Ovary (tissue), 9 donors: Measurements from ENCODE around the gene RASA2. TPM values are rescaled to one million over a fixed set of nuclear protein-coding genes. Genes with fewer than 3 reads are reported as not detected.

ENCODE experiments used
- DNase-seq, 5 donors: peaks; one replicate each; pipeline ENCODE4 v3.0.0-alpha.2; 2019 to 2020
- H3K27ac ChIP-seq, 2 donors: fragments of 200-600 bp; one replicate each; pipeline versions ENCODE4 v1.5.1 to v1.8.0; 2019 to 2022
- H3K27me3 ChIP-seq: fragments of 200-600 bp; one replicate; pipeline ENCODE4 v1.8.0; 2022
- H3K36me3 ChIP-seq: fragments of 200-600 bp; sonication (generic); one replicate; pipeline ENCODE4 v1.5.1; 2019
- H3K4me1 ChIP-seq: one replicate; pipeline ENCODE4 v1.8.1; 2013; ENCODE audit warnings: mild to moderate bottlenecking, moderate library complexity; ENCODE audit not compliant: insufficient read depth
- H3K4me3 ChIP-seq: fragments of 200-600 bp; sonication (generic); one replicate; pipeline ENCODE4 v1.5.1; 2017
- H3K9me3 ChIP-seq, 2 donors: fragments of 200-600 bp in 1 of 2; sonication (generic) in 1 of 2; one replicate each; pipeline versions ENCODE4 v1.5.1 to v1.8.1; 2013 to 2019; ENCODE audit warnings: mild to moderate bottlenecking in 1 of 2, moderate library complexity in 1 of 2
- CTCF ChIP-seq, 3 donors: fragments of 450-650 bp in 2 of 3; fragments of 200-600 bp in 1 of 3; IDR thresholded peaks; one replicate each; pipeline versions ENCODE4 v1.5.1 to v1.8.0; 2016 to 2022; ENCODE audit warnings: antibody characterized with exemption in 3 of 3, mild to moderate bottlenecking in 1 of 3
- EP300 ChIP-seq: sonication (generic); formaldehyde crosslinking; IDR thresholded peaks from one replicate; pipeline ENCODE4 v1.6.1; 2017; ENCODE audit warnings: antibody characterized with exemption
- POLR2A ChIP-seq: fragments of 450-650 bp; IDR thresholded peaks from one replicate; pipeline ENCODE4 v1.6.1; 2017; ENCODE audit warnings: antibody characterized with exemption, mild to moderate bottlenecking, moderate library complexity
- WGBS, 3 donors: extraction: QIAGEN DNeasy Blood & Tissue Kit in 1 of 3; methylation state at CpG; one replicate each; pipeline versions ENCODE4 v1.1.5 to v1.1.7; 2013 to 2017; 5-methylcytosine and 5-hydroxymethylcytosine counted together
- intact Hi-C, 4 donors: fragments of 100-400 bp; cut with DNase I; formaldehyde crosslinking; loops; one replicate each; pipeline versions ENCODE4 v1.11.0 to v1.15.1; 2022 to 2023
- polyA plus RNA-seq, 2 donors: library from polyadenylated mRNA; stranded (reverse); fragments of 200-250 nt in 1 of 2; fragments of 350-450 nt in 1 of 2; fragmentation: Illumina TruSeq in 1 of 2; extraction: RNeasy Lipid Tissue Mini Kit (QIAGEN cat#74804) in 1 of 2; gene quantifications; one replicate each; pipeline ENCODE4 v1.2.3, GENCODE V29; 2013 to 2014
- total RNA-seq, 7 donors: library from RNA; depleted of rRNA in 2 of 7; stranded (reverse); fragments of >200 nt in 2 of 7; fragmentation: NEBNext Ultra II Directional in 3 of 7; extraction: Animal tissue kit (Norgen Biotek cat#: 25700) in 3 of 7; gene quantifications; one replicate each; pipeline versions ENCODE4 v1.1.0 to v1.2.4, GENCODE V29; 2016 to 2023
- donor health status: DM: no; HTN: no; CAD: no; lungs with moderate emphysema.
- donor health status: DM: no; HTN: no; CAD: no.
- donor health status: Bipolar disorder and iron deficiency.
- donor health status: DM: yes; HTN: yes; CAD: no.
- donor health status: DM: no; HTN: no; CAD: no.
- donor health status: DM: yes; HTN: yes; CAD: no.

RASA2 gene
- total and polyA plus RNA-seq, 9 donors: 6.9 to 28.1 (median 17.6) TPM

GRCh38 chr3:141454906-141455602 lies 31.8 kb upstream of the RASA2 start:
- intact Hi-C loops: loop anchor here (5.0 to 10.0 kb wide), 7 partner anchors 88 to 220 kb away; partner anchors contain the start of genes PXYLP1 (in 1 of the 4) and ZBTB38 (in 1 of the 4)
- WGBS, 3 donors: 79% methylated on average over 20 of the region's 20 CpGs

GRCh38 chr3:141455603-141456300 lies 31.1 kb upstream of the RASA2 start:
- H3K4me3 ChIP-seq: no peak overlapping the region

More at GRCh38 chr3:141454906-141455602, 31.8 kb upstream of the RASA2 start:
- DNase-seq: no peak
- Histone ChIP-seq H3K9me3 (no peaks in the 10 kb centered on the region), H3K27me3 (no peaks in the 10 kb centered on the region), H3K27ac (no peak overlapping the region), H3K4me3 (no peak overlapping the region), H3K36me3 (no peaks in the 10 kb centered on the region), H3K4me1 (peaks cover 2% of the 10 kb centered on the region)
- TF ChIP-seq POLR2A (no peak), CTCF (IDR thresholded peaks at IDR 0.05) (peak in 2 of 3 donors; percentile 33 to 40)

GRCh38 chr3:141456301-141456625 lies 30.6 kb upstream of the RASA2 start:
- Histone ChIP-seq H3K27ac (peak overlapping the region in 1 of 2 donors; percentile 10), H3K27me3 (no peaks in the 10 kb centered on the region), H3K9me3 (no peaks in the 10 kb centered on the region), H3K4me1 (peaks cover 2% of the 10 kb centered on the region), H3K4me3 (no peak overlapping the region), H3K36me3 (no peaks in the 10 kb centered on the region)
- intact Hi-C loops: loop anchor here (5.0 to 10.0 kb wide), 5 partner anchors 89 to 221 kb away; partner anchors contain the start of genes PXYLP1 (in 1 of the 4) and ZBTB38 (in 1 of the 4)
- TF ChIP-seq EP300 (no peak), POLR2A (no peak), CTCF (IDR thresholded peaks at IDR 0.05) (no peak)
- 40 to 60% (median 45%) methylated on average over 11 of the region's 11 CpGs for WGBS, 3 donors
- DNase-seq: peak in 3 of 5 donors; percentile 23 to 50 (median 45)

More at GRCh38 chr3:141455603-141456300, 31.1 kb upstream of the RASA2 start:
- no peak for DNase-seq
- intact Hi-C loops: loop anchor here (5.0 to 10.0 kb wide), 5 partner anchors 88 to 221 kb away; partner anchors contain the start of genes PXYLP1 (in 1 of the 4) and ZBTB38 (in 1 of the 4)
- Histone ChIP-seq H3K27ac (peak overlapping the region in 1 of 2 donors; percentile 34), H3K9me3 (no peaks in the 10 kb centered on the region), H3K36me3 (no peaks in the 10 kb centered on the region), H3K27me3 (no peaks in the 10 kb centered on the region), H3K4me1 (peaks cover 2% of the 10 kb centered on the region)
- WGBS, 3 donors: 53 to 55% (median 55%) methylated on average over 18 of the region's 18 CpGs
- no peak for TF ChIP-seq CTCF (IDR thresholded peaks at IDR 0.05)
- no peak for TF ChIP-seq EP300
- TF ChIP-seq POLR2A: no peak

- Histone ChIP-seq H3K27me3 (no peaks in the 10 kb centered on the region), H3K4me1 (peaks cover 2% of the 10 kb centered on the region), H3K36me3 (no peaks in the 10 kb centered on the region), H3K9me3 (no peaks in the 10 kb centered on the region), H3K4me3 (no peak overlapping the region), H3K27ac (no peak overlapping the region)
- no peak for TF ChIP-seq CTCF (IDR thresholded peaks at IDR 0.05)
- intact Hi-C loops: loop anchor here (5.0 to 10.0 kb wide), 5 partner anchors 90 to 223 kb away; partner anchors contain the start of genes PXYLP1 (in 1 of the 4) and ZBTB38 (in 1 of the 4)
- no peak for DNase-seq
- WGBS, 3 donors: 82 to 89% (median 85%) methylated on average over 3 of the region's 3 CpGs
Measured at GRCh38 chr3:141457624-141458236, 29.1 kb upstream of the RASA2 start.
